ENCODE data around the gene AARS2. TPM values are rescaled to one million over a fixed set of nuclear protein-coding genes. Genes with fewer than 3 reads are reported as not detected.

Gene AARS2
- total and polyA plus RNA-seq, 2 of the 4 experiments (the other 2 are of a cell fraction), result 9.1 to 10.4 TPM

GRCh38 chr6:44273617-44274016, 39.5 kb downstream of the AARS2 start:
- no peak overlapping the region for H3K14ac ChIP-seq (replicated peaks; ENCODE audit: low read depth, low read length)
- TF ChIP-seq POLR2A (IDR thresholded peaks at IDR 0.05; ENCODE audit: low read depth, low read length) (no peak), NFE2L2 (IDR thresholded peaks at IDR 0.05; ENCODE audit: low read depth, low read length) (no peak), MXI1 (IDR thresholded peaks at IDR 0.05; ENCODE audit: borderline replicate concordance, low read depth, low read length) (no peak), FOS (IDR thresholded peaks at IDR 0.05; ENCODE audit: low read depth, low read length) (no peak), USF2 (IDR thresholded peaks at IDR 0.05; ENCODE audit: low read depth, low read length) (no peak)
- ChIA-PET POLR2A (ENCODE audit: unreplicated experiment) (no interaction called here), CTCF (no interaction called here)
- no peaks in the 10 kb centered on the region for H3K4me1 ChIP-seq (ENCODE audit: control insufficient read depth, insufficient read depth, low read length)
- H4K91ac ChIP-seq (ENCODE audit: insufficient read depth, low read depth, low read length), result no peak overlapping the region
- no peak overlapping the region for H3K23ac ChIP-seq (ENCODE audit: low read depth, low read length)
- H2AK9ac ChIP-seq (replicated peaks; ENCODE audit: low read depth, low read length, poor library complexity), result no peak overlapping the region
- H3K9me1 ChIP-seq (ENCODE audit: insufficient read depth, low read length), result no peaks in the 10 kb centered on the region
- no peak overlapping the region for H3K4ac ChIP-seq (ENCODE audit: low read depth, low read length)
- H3K9me3 ChIP-seq (ENCODE audit: control insufficient read depth, insufficient read depth, low read length), result no peaks in the 10 kb centered on the region
- no peak overlapping the region for H3K4me3 ChIP-seq (ENCODE audit: insufficient read depth, low read depth, low read length)
- H3K36me3 ChIP-seq (ENCODE audit: control insufficient read depth, insufficient read depth, low read length), result no peaks in the 10 kb centered on the region
- WGBS, 2 experiments (ENCODE audit: extremely low coverage in 2 of 2, insufficient read length in 1 of 2), result no CpG with 5 or more reads among the region's 1 CpG
- in situ Hi-C loops (cut with MboI; ENCODE audit: low sequenced_read_pairs), result no loop called here
- no peak overlapping the region for H3K9ac ChIP-seq (ENCODE audit: low read depth, low read length)
- intact Hi-C loops (cut with micrococcal nuclease), result no loop called here
- ATAC-seq (ENCODE audit: low read depth), result no peak
- H3K18ac ChIP-seq (ENCODE audit: low read depth, low read length), result no peak overlapping the region
- H3K79me1 ChIP-seq (ENCODE audit: low read depth in 1 of 2, low read length in 2 of 2), result no peaks in the 10 kb centered on the region
- no peak overlapping the region for H2AFZ ChIP-seq (replicated peaks; ENCODE audit: low read length, poor library complexity)
- H2BK5ac ChIP-seq (ENCODE audit: low read depth, low read length, poor library complexity, severe bottlenecking), result no peak overlapping the region
- no TSS peak for BruUV-seq (replicated peaks)
- H3K27ac ChIP-seq (ENCODE audit: insufficient read depth, low read length), result no peak overlapping the region
- DNase-seq, result no peak
- no peak overlapping the region for H2AK5ac ChIP-seq (ENCODE audit: low read depth, low read length)
- no peak overlapping the region for H3K4me2 ChIP-seq (ENCODE audit: low read depth, low read length)
- dilution Hi-C loops (cut with HindIII; ENCODE audit: low sequenced_read_pairs, unreplicated experiment), result no loop called here
- H2BK120ac ChIP-seq (ENCODE audit: low read depth, low read length), result no peak overlapping the region
- H2BK15ac ChIP-seq (ENCODE audit: low read depth, low read length), result no peak overlapping the region
- H4K20me1 ChIP-seq (ENCODE audit: insufficient read depth, low read length), result no peaks in the 10 kb centered on the region
- H3K27me3 ChIP-seq (ENCODE audit: control insufficient read depth, insufficient read depth, low read length), result peaks cover 83% of the 10 kb centered on the region
- H4K5ac ChIP-seq (ENCODE audit: low read depth, low read length), result no peak overlapping the region
- no peak overlapping the region for H2BK20ac ChIP-seq (ENCODE audit: low read depth, low read length)
- no peak overlapping the region for H3K56ac ChIP-seq (ENCODE audit: extremely low read depth, insufficient read depth, low read length)
- no peak overlapping the region for H4K8ac ChIP-seq (ENCODE audit: low read depth in 2 of 2, low read length in 2 of 2)

Data from IMR-90 (cell line).